Middle frontal gyrus (tissue), 1 donor: ENCODE results near the gene DMRTB1.

Experiments used
- DNase-seq: peaks from one replicate; pipeline ENCODE4 v3.0.0-alpha.2; 2015; ENCODE audit warnings: low spot score; ENCODE audit errors: extremely low spot score

DMRTB1 gene

GRCh38 chr1:53462769-53463501 is 3.7 kb downstream of the DMRTB1 start:
- no peak for DNase-seq

GRCh38 chr1:53463961-53464899 is 5.0 kb downstream of the DMRTB1 start:
- no peak for DNase-seq

- DNase-seq, result no peak
These were observed 6.1 kb downstream of the DMRTB1 start for GRCh38 chr1:53465023-53465957.

- DNase-seq, result no peak
These were observed 8.2 kb downstream of the DMRTB1 start for GRCh38 chr1:53467391-53467790.

- no peak for DNase-seq
These were observed 9.2 kb downstream of the DMRTB1 start for GRCh38 chr1:53468374-53468773.

- no peak for DNase-seq
These were observed 10.2 kb downstream of the DMRTB1 start for GRCh38 chr1:53469373-53469772.

GRCh38 chr1:53470155-53470554 is 11.0 kb downstream of the DMRTB1 start:
- no peak for DNase-seq

GRCh38 chr1:53470584-53470983 is 11.4 kb downstream of the DMRTB1 start:
- DNase-seq, result no peak

GRCh38 chr1:53471000-53471399 is 11.8 kb downstream of the DMRTB1 start:
- DNase-seq, result no peak

- DNase-seq, result no peak
These were observed 14.3 kb downstream of the DMRTB1 start for GRCh38 chr1:53473463-53473862.

GRCh38 chr1:53475664-53476063 is 16.5 kb downstream of the DMRTB1 start:
- no peak for DNase-seq

- no peak for DNase-seq
These were observed 17.4 kb downstream of the DMRTB1 start for GRCh38 chr1:53476579-53476978.

- DNase-seq, result no peak
These were observed 18.7 kb downstream of the DMRTB1 start for GRCh38 chr1:53477651-53478501.

- DNase-seq, result no peak
These were observed 19.3 kb downstream of the DMRTB1 start for GRCh38 chr1:53478502-53478818.

GRCh38 chr1:53480678-53481077 is 21.5 kb downstream of the DMRTB1 start:
- no peak for DNase-seq

- no peak for DNase-seq
These were observed 22.3 kb downstream of the DMRTB1 start for GRCh38 chr1:53481456-53481855.

GRCh38 chr1:53482441-53483153 is 23.4 kb downstream of the DMRTB1 start:
- no peak for DNase-seq

- no peak for DNase-seq
These were observed 24.0 kb downstream of the DMRTB1 start for GRCh38 chr1:53483170-53483569.

- no peak for DNase-seq
These were observed 24.5 kb downstream of the DMRTB1 start for GRCh38 chr1:53483656-53484055.
